PC-3 (cell line): ENCODE measurements around the gene TRPV6. TPM values are rescaled to one million over a fixed set of nuclear protein-coding genes. Genes with fewer than 3 reads are reported as not detected.

Source experiments
- ATAC-seq: fragments of 200-7000 bp; cut with Tn5 transposase; 2 replicates; pipeline ENCODE4 v1.9.1; 2020; ENCODE audit warnings: mild to moderate bottlenecking, moderate library complexity
- BruUV-seq: library from RNA; stranded (reverse); fragments of 400-500 nt; replicated peaks from 2 replicates; lab custom pipeline; 2021; lab: Mats Ljungman, UMichigan
- CTCF ChIA-PET: fragments of 300-600 bp; sonication (Branson Sonifier 250); formaldehyde crosslinking; loops from one replicate; lab custom pipeline; 2022; ENCODE audit warnings: antibody characterized with exemption; lab: Charles Lee
- POLR2A ChIA-PET: fragments of 300-600 bp; sonication (Branson Sonifier 250); formaldehyde crosslinking; loops from one replicate; lab custom pipeline; 2022; ENCODE audit warnings: antibody characterized with exemption; ENCODE audit not compliant: unreplicated experiment; lab: Charles Lee
- DNase-seq: peaks from one replicate; pipeline ENCODE4 v3.0.0-alpha.2; 2015
- H2AFZ ChIP-seq: fragments of 300-600 bp; sonication (generic); 2 replicates; pipeline ENCODE4 v1.6.0; 2016; ENCODE audit warnings: antibody characterized with exemption, low read length
- H3F3A ChIP-seq: fragments of 300-600 bp; sonication (generic); one replicate; pipeline ENCODE4 v1.6.0; 2017; ENCODE audit warnings: antibody characterized with exemption, low read length, control low read depth, mild to moderate bottlenecking; ENCODE audit not compliant: unreplicated experiment
- H3K27ac ChIP-seq: fragments of 300-600 bp; sonication (generic); 2 replicates; pipeline ENCODE4 v1.5.1; 2016; ENCODE audit warnings: mild to moderate bottlenecking, low read length
- H3K27me3 ChIP-seq: fragments of 300-600 bp; sonication (generic); 2 replicates; pipeline ENCODE4 v1.6.1; 2016; ENCODE audit warnings: low read length, mixed read lengths
- H3K36me3 ChIP-seq: fragments of 300-600 bp; sonication (generic); 2 replicates; pipeline ENCODE4 v1.6.1; 2016; ENCODE audit warnings: low read depth, mixed run types, low read length, mixed read lengths
- H3K4me1 ChIP-seq: fragments of 300-600 bp; sonication (generic); 2 replicates; pipeline ENCODE4 v1.5.1; 2016; ENCODE audit warnings: low read length; ENCODE audit not compliant: insufficient read depth
- H3K4me2 ChIP-seq: fragments of 300-600 bp; sonication (generic); 2 replicates; pipeline ENCODE4 v1.6.0; 2016; ENCODE audit warnings: low read length
- H3K4me3 ChIP-seq: fragments of 300-600 bp; sonication (generic); 2 replicates; pipeline ENCODE4 v1.5.1; 2016; ENCODE audit warnings: mild to moderate bottlenecking, low read length, mixed read lengths
- H3K79me2 ChIP-seq: fragments of 300-600 bp; sonication (generic); 2 replicates; pipeline ENCODE4 v1.6.1; 2017; ENCODE audit warnings: low read length, mixed read lengths
- H3K9ac ChIP-seq: fragments of 300-600 bp; sonication (generic); 2 replicates; pipeline ENCODE4 v1.6.0; 2016; ENCODE audit warnings: mild to moderate bottlenecking, low read length
- H3K9me2 ChIP-seq: fragments of 300-600 bp; sonication (generic); replicated peaks from 2 replicates; pipeline ENCODE4 v1.6.1; 2016; ENCODE audit warnings: mixed run types, low read length, mixed read lengths
- H3K9me3 ChIP-seq: fragments of 300-600 bp; sonication (generic); 2 replicates; pipeline ENCODE4 v1.6.1; 2016; ENCODE audit warnings: low read length, mixed read lengths
- H4K20me1 ChIP-seq: fragments of 300-600 bp; sonication (generic); 2 replicates; pipeline ENCODE4 v1.6.1; 2016; ENCODE audit warnings: low read length, mixed read lengths
- CTCF ChIP-seq: fragments of 300-600 bp; sonication (generic); conservative IDR thresholded peaks from 2 replicates; pipeline ENCODE4 v1.5.1; 2017; ENCODE audit warnings: antibody characterized with exemption, low read depth, mild to moderate bottlenecking, low read length
- EZH2 ChIP-seq: fragments of 300-600 bp; sonication (generic); IDR thresholded peaks from one replicate; pipeline ENCODE4 v1.6.1; 2017; ENCODE audit warnings: antibody characterized with exemption, mild to moderate bottlenecking, low read length; ENCODE audit not compliant: unreplicated experiment
- EZH2phosphoT487 ChIP-seq: fragments of 300-600 bp; sonication (generic); IDR thresholded peaks from 2 replicates; pipeline ENCODE4 v1.6.1; 2018; ENCODE audit warnings: mild to moderate bottlenecking, antibody characterized with exemption, low read length, borderline replicate concordance
- intact Hi-C: fragments of 100-400 bp; cut with micrococcal nuclease; formaldehyde crosslinking; loops from 2 replicates; pipeline ENCODE4 v1.9.0; 2023
- total RNA-seq: library from RNA; depleted of rRNA; stranded (reverse); fragments of >200 nt; gene quantifications from 2 replicates; pipeline ENCODE4 v1.2.3, GENCODE V29; 2014

Gene TRPV6
- total RNA-seq, 1 experiment from 2014 or later, result 1.4 TPM

DNA sequence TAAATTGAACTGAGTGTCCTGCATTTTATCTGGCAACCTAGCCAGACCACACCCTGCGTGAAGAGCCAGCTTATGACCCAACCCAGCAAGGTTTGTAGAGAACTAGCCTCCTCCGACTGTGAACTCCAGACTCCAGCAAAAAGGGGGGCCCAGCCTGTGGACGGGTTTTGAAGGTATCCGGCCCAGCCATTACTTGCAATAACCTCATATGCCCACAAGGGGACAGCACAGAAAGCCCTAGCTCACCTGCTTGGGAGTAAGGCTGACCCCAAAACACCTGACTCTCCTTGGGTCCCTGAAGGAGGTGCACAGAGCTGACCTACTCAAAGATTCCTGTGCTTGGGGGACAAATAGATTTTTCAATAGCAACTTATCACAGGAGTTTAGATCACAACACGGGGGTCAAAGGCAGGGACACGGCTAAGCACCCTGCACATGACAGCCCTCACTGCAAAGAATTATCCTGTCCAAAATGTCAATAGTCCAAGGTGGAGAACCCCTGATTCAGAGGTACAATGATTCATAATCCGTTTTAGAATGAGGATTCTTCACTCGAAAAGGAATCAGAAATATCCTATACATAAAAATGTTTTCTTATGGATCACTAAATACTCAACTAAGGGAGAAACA is 4.6 kb downstream of the TRPV6 start:
- peaks cover 22% of the 10 kb centered on the region for H3K27me3 ChIP-seq
- POLR2A ChIA-PET, result no interaction called here
- H4K20me1 ChIP-seq, result no peaks in the 10 kb centered on the region

DNA sequence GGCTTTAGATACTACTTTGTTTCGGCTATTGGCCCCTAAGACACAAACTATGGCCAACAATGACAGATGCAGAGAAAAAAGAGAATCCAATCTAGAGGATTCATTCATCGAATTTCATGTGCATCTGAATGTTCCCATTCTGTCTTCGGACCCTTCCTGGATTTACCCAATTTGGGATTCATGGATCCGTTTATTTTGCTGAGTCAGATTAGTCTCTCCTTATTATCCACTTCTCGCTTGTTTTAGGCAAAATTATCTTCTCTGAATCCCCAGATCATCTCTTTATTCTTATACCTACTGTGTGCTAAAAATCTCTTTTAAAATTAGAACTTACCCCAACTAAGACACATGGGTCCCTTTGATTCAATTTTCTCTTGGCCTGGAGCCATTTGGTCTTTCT is 6.5 kb downstream of the TRPV6 start:
- Histone ChIP-seq H3K9ac (no peak overlapping the region), H3F3A (no peaks in the 10 kb centered on the region), H3K4me1 (no peaks in the 10 kb centered on the region), H4K20me1 (no peaks in the 10 kb centered on the region), H3K36me3 (no peaks in the 10 kb centered on the region), H3K9me2 (no peaks in the 10 kb centered on the region), H3K79me2 (no peaks in the 10 kb centered on the region), H3K4me2 (no peak overlapping the region), H3K4me3 (no peak overlapping the region), H2AFZ (no peak overlapping the region), H3K27ac (no peak overlapping the region), H3K27me3 (peaks cover 22% of the 10 kb centered on the region), H3K9me3 (no peaks in the 10 kb centered on the region)
- CTCF ChIA-PET, result interaction anchor here (0.7 kb wide), 2 partner anchors 8 to 336 kb away, joined by 3 to 9 read pairs; no protein-coding TSS in a partner anchor
- DNase-seq (no peak), ATAC-seq (no peak)
- no TSS peak for BruUV-seq
- TF ChIP-seq EZH2phosphoT487 (no peak), EZH2 (no peak), CTCF (no peak)
- POLR2A ChIA-PET, result no interaction called here
- intact Hi-C loops, result no loop called here

More for the DNA sequence above, 4.6 kb downstream of the TRPV6 start:
- DNase-seq, result peak; percentile 68
- H3K79me2 ChIP-seq, result no peaks in the 10 kb centered on the region
- H3K4me2 ChIP-seq, result no peak overlapping the region
- H3K9ac ChIP-seq, result no peak overlapping the region
- H3F3A ChIP-seq, result no peaks in the 10 kb centered on the region
- BruUV-seq, result no TSS peak
- no peak overlapping the region for H2AFZ ChIP-seq
- H3K36me3 ChIP-seq, result no peaks in the 10 kb centered on the region
- CTCF ChIA-PET, result interaction anchor here (0.6 to 1.0 kb wide), 5 partner anchors 14 to 334 kb away, joined by 3 to 4 read pairs (median 3); no protein-coding TSS in a partner anchor
- TF ChIP-seq EZH2phosphoT487, result no peak
- no peak for TF ChIP-seq EZH2
- TF ChIP-seq CTCF, result peak; percentile 88
- intact Hi-C loops, result loop anchor here (1.0 kb wide), 2 partner anchors 121 to 334 kb away; no protein-coding TSS in a partner anchor
- ATAC-seq, result peak; percentile 42; the same call in 1 of the 2 replicates
- no peak overlapping the region for H3K4me3 ChIP-seq
- no peak overlapping the region for H3K27ac ChIP-seq
- H3K4me1 ChIP-seq, result 0 out of 2 replicates have a peak, but pooled peaks cover 8% of the 10 kb centered on the region
- no peaks in the 10 kb centered on the region for H3K9me2 ChIP-seq
- no peaks in the 10 kb centered on the region for H3K9me3 ChIP-seq

DNA sequence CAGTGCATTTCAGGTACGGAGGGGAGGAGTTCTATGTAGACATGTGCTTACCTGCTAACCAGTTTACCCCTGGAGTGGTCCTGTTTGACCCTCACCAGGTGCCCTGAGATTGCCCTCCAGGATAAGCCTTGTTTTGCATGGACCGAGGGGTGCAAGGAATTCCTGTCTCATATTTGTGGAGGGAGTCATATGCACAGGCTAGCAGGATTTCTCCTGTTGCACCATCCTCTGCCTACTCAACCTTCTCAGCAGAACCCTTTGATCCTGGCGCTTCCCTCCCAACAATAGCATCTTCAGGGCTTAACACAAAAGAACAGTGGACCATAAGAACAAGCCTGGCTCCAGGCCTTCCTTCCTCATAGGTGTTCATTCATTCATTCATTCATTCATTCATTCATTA is 7.2 kb downstream of the TRPV6 start:
- BruUV-seq, result no TSS peak
- ATAC-seq, result no peak
- TF ChIP-seq EZH2phosphoT487 (no peak), CTCF (no peak), EZH2 (no peak)

More for the DNA sequence above, 7.2 kb downstream of the TRPV6 start:
- Histone ChIP-seq H3K27ac (no peak overlapping the region), H3K9me2 (no peaks in the 10 kb centered on the region), H3K9ac (no peak overlapping the region), H3K4me3 (no peak overlapping the region), H2AFZ (no peak overlapping the region), H3K36me3 (no peaks in the 10 kb centered on the region), H3K79me2 (no peaks in the 10 kb centered on the region), H3F3A (no peaks in the 10 kb centered on the region), H3K9me3 (no peaks in the 10 kb centered on the region), H4K20me1 (no peaks in the 10 kb centered on the region), H3K4me1 (no peaks in the 10 kb centered on the region), H3K27me3 (peaks cover 22% of the 10 kb centered on the region), H3K4me2 (no peak overlapping the region)
- intact Hi-C loops, result no loop called here
- no peak for DNase-seq
- CTCF ChIA-PET, result no interaction called here
- POLR2A ChIA-PET, result no interaction called here
